H1 (cell line): ENCODE data around the gene PLG. TPM values are rescaled to one million over a fixed set of nuclear protein-coding genes. Genes with fewer than 3 reads are reported as not detected.

Experiments used
- CTCF ChIA-PET: fragments of 300-600 bp; sonication (Branson Sonifier 250); formaldehyde crosslinking; loops from one replicate; lab custom pipeline; 2021; ENCODE audit not compliant: partially characterized antibody; lab: Charles Lee
- POLR2A ChIA-PET: fragments of 300-600 bp; sonication (Branson Sonifier 250); formaldehyde crosslinking; loops from one replicate; lab custom pipeline; 2021; ENCODE audit warnings: inconsistent platforms; ENCODE audit not compliant: partially characterized antibody; lab: Charles Lee
- DNase-seq, 2 experiments: peaks; one replicate each; pipeline versions ENCODE4 v3.0.0 to v3.0.0-alpha.2; 2010 to 2022; ENCODE audit warnings: low spot score in 2 of 2, low read depth in 1 of 2, mixed read lengths in 1 of 2
- FAIRE-seq: peaks from 2 replicates; lab custom pipeline; 2011; peaks lifted over from hg19 to GRCh38; lab: Jason Lieb, UNC
- H2AFZ ChIP-seq: 2 replicates; pipeline ENCODE4 v1.8.1; 2012; ENCODE audit warnings: low read length, inconsistent platforms
- H2AK5ac ChIP-seq: 2 replicates; pipeline ENCODE4 v1.6.1; 2013; ENCODE audit warnings: low read depth, low read length
- H2BK120ac ChIP-seq: replicated peaks from 2 replicates; pipeline ENCODE3; 2013; ENCODE audit warnings: low read depth, low read length, inconsistent platforms
- H2BK12ac ChIP-seq: 2 replicates; pipeline ENCODE4 v1.6.1; 2013; ENCODE audit warnings: low read depth, low read length
- H2BK15ac ChIP-seq: 2 replicates; pipeline ENCODE4 v1.6.1; 2013; ENCODE audit warnings: low read length
- H2BK20ac ChIP-seq: 2 replicates; pipeline ENCODE4 v1.6.1; 2013; ENCODE audit warnings: low read length
- H2BK5ac ChIP-seq: 2 replicates; pipeline ENCODE4 v1.6.1; 2013; ENCODE audit warnings: low read depth, low read length
- H3K14ac ChIP-seq: 2 replicates; pipeline ENCODE4 v1.6.1; 2013; ENCODE audit warnings: inconsistent platforms; ENCODE audit not compliant: insufficient read length
- H3K18ac ChIP-seq: 2 replicates; pipeline ENCODE4 v1.6.1; 2013; ENCODE audit warnings: low read length; ENCODE audit errors: extremely low read depth
- H3K23ac ChIP-seq: 2 replicates; pipeline ENCODE4 v1.6.1; 2013; ENCODE audit warnings: inconsistent platforms; ENCODE audit not compliant: insufficient read length
- H3K23me2 ChIP-seq: 2 replicates; pipeline ENCODE4 v1.6.1; 2013; ENCODE audit warnings: low read depth, low read length
- H3K27ac ChIP-seq: 2 replicates; pipeline ENCODE4 v1.6.1; 2011; ENCODE audit warnings: low read depth, low read length, inconsistent platforms
- H3K27me3 ChIP-seq, 4 experiments: replicated peaks in 1 of 4; 1 replicate in 1 of 4; 2 replicates in 3 of 4; pipeline versions ENCODE4 v1.6.1 to v1.8.1; 2011 to 2013; ENCODE audit warnings: low read length in 3 of 4, mild to moderate bottlenecking in 3 of 4, inconsistent platforms in 2 of 4, mixed read lengths in 2 of 4, moderate library complexity in 1 of 4; ENCODE audit not compliant: control insufficient read depth in 3 of 4, insufficient read depth in 3 of 4; ENCODE audit errors: extremely low read depth in 1 of 4
- H3K36me3 ChIP-seq, 4 experiments: 2 replicates each; pipeline versions ENCODE4 v1.6.1 to v1.8.1; 2011 to 2013; ENCODE audit warnings: mild to moderate bottlenecking in 4 of 4, low read length in 3 of 4, moderate library complexity in 2 of 4, control low read depth in 1 of 4, inconsistent platforms in 1 of 4; ENCODE audit not compliant: insufficient read depth in 4 of 4, control insufficient read depth in 2 of 4
- H3K4ac ChIP-seq: replicated peaks from 2 replicates; pipeline ENCODE3; 2013; ENCODE audit warnings: low read length, low read depth, mixed read lengths, inconsistent platforms; ENCODE audit not compliant: insufficient read length
- H3K4me1 ChIP-seq, 4 experiments: replicated peaks in 1 of 4; 1 replicate in 1 of 4; 2 replicates in 3 of 4; pipeline versions ENCODE4 v1.6.1 to v1.8.1; 2011 to 2013; ENCODE audit warnings: low read length in 3 of 4, inconsistent platforms in 2 of 4, mixed read lengths in 1 of 4; ENCODE audit not compliant: insufficient read depth in 4 of 4, control insufficient read depth in 3 of 4
- H3K4me2 ChIP-seq, 2 experiments: 2 replicates each; pipeline versions ENCODE4 v1.6.1 to v1.8.1; 2011 to 2013; ENCODE audit warnings: low read depth in 2 of 2, low read length in 2 of 2, control low read depth in 1 of 2, inconsistent platforms in 1 of 2, mild to moderate bottlenecking in 1 of 2; ENCODE audit not compliant: insufficient read depth in 1 of 2
- H3K4me3 ChIP-seq, 4 experiments: fragments of 200-600, 300-600 bp in 1 of 4; sonication (generic), shearing (Covaris generic), sonication (Bioruptor Twin) in 1 of 4; 2 replicates each; pipeline versions ENCODE4 v1.5.1 to v1.8.1; 2011 to 2016; ENCODE audit warnings: low read length in 4 of 4, low read depth in 3 of 4, control low read depth in 2 of 4, inconsistent platforms in 2 of 4, mild to moderate bottlenecking in 2 of 4, mixed read lengths in 1 of 4, moderate library complexity in 1 of 4; ENCODE audit not compliant: insufficient read depth in 2 of 4; ENCODE audit errors: extremely low read depth in 1 of 4
- H3K56ac ChIP-seq: replicated peaks from 2 replicates; pipeline ENCODE3; 2013; ENCODE audit warnings: low read depth, mild to moderate bottlenecking, mixed read lengths, low read length, inconsistent platforms; ENCODE audit not compliant: insufficient read length
- H3K79me1 ChIP-seq: 2 replicates; pipeline ENCODE4 v1.6.1; 2013; ENCODE audit warnings: low read depth, low read length, control low read depth
- H3K79me2 ChIP-seq, 2 experiments: 2 replicates each; pipeline versions ENCODE4 v1.6.1 to v1.8.1; 2012 to 2013; ENCODE audit warnings: low read length in 2 of 2, mild to moderate bottlenecking in 2 of 2, inconsistent platforms in 1 of 2; ENCODE audit not compliant: insufficient read depth in 2 of 2, control insufficient read depth in 1 of 2
- H3K9ac ChIP-seq, 4 experiments: replicated peaks in 1 of 4; 1 replicate in 1 of 4; 2 replicates in 3 of 4; pipeline versions ENCODE4 v1.6.1 to v1.8.1; 2011 to 2013; ENCODE audit warnings: low read depth in 3 of 4, low read length in 3 of 4, control low read depth in 2 of 4, mild to moderate bottlenecking in 2 of 4, moderate library complexity in 2 of 4, inconsistent platforms in 1 of 4; ENCODE audit errors: extremely low read depth in 1 of 4
- H3K9me3 ChIP-seq, 2 experiments: 2 replicates each; pipeline versions ENCODE4 v1.6.1 to v1.8.1; 2012 to 2013; ENCODE audit warnings: mild to moderate bottlenecking in 2 of 2, moderate library complexity in 2 of 2, control low read depth in 1 of 2, inconsistent platforms in 1 of 2, low read depth in 1 of 2, low read length in 1 of 2, mixed read lengths in 1 of 2; ENCODE audit not compliant: insufficient read depth in 2 of 2
- H4K20me1 ChIP-seq, 2 experiments: replicated peaks in 1 of 2; 2 replicates each; pipeline versions ENCODE3 to v1.8.1; 2011 to 2013; ENCODE audit warnings: inconsistent platforms in 2 of 2, low read length in 2 of 2, mild to moderate bottlenecking in 1 of 2; ENCODE audit not compliant: insufficient read depth in 2 of 2, control insufficient read depth in 1 of 2
- H4K5ac ChIP-seq: 2 replicates; pipeline ENCODE4 v1.6.1; 2013; ENCODE audit warnings: low read length, low read depth, mixed read lengths, inconsistent platforms; ENCODE audit not compliant: insufficient read length
- H4K8ac ChIP-seq: 2 replicates; pipeline ENCODE4 v1.8.0; 2013; ENCODE audit warnings: mild to moderate bottlenecking, moderate library complexity, low read length, inconsistent platforms; ENCODE audit not compliant: insufficient read depth; ENCODE audit errors: extremely low read depth
- H4K91ac ChIP-seq: replicated peaks from 2 replicates; pipeline ENCODE3; 2013; ENCODE audit warnings: low read length, mixed read lengths, inconsistent platforms; ENCODE audit not compliant: insufficient read length
- MAFK ChIP-seq: IDR thresholded peaks from 2 replicates; pipeline ENCODE4 v1.6.1; 2012; ENCODE audit warnings: low read depth, mild to moderate bottlenecking, improper control_type of control experiment, low read length
- PHF8 ChIP-seq: fragments of 200-600 bp; sonication (generic); conservative IDR thresholded peaks from 2 replicates; pipeline ENCODE4 v1.7.1; 2012; ENCODE audit warnings: low read depth, mild to moderate bottlenecking, inconsistent platforms, low read length, moderate library complexity
- SIN3A ChIP-seq, 2 experiments: IDR thresholded peaks in 1 of 2; conservative IDR thresholded peaks in 1 of 2; 2 replicates each; pipeline ENCODE4 v1.6.1; 2011 to 2012; ENCODE audit warnings: low read length in 2 of 2, improper control_type of control experiment in 1 of 2, low read depth in 1 of 2, mild to moderate bottlenecking in 1 of 2
- SRF ChIP-seq: IDR thresholded peaks from 2 replicates; pipeline ENCODE4 v1.6.1; 2011; ENCODE audit warnings: mild to moderate bottlenecking, low read depth, low read length, moderate library complexity
- TAF7 ChIP-seq: optimal IDR thresholded peaks from 2 replicates; pipeline ENCODE3; 2011; ENCODE audit warnings: low read depth, mild to moderate bottlenecking, inconsistent platforms, low read length, moderate library complexity, borderline replicate concordance
- TBP ChIP-seq: IDR thresholded peaks from 2 replicates; pipeline ENCODE4 v1.6.1; 2011; ENCODE audit warnings: low read depth, low read length, improper control_type of control experiment
- YY1 ChIP-seq: IDR thresholded peaks from 2 replicates; pipeline ENCODE4 v1.6.1; 2011; ENCODE audit warnings: low read depth, mild to moderate bottlenecking, low read length
- ZNF274 ChIP-seq: IDR thresholded peaks from 2 replicates; pipeline ENCODE4 v1.7.0; 2012; ENCODE audit warnings: low read length, borderline replicate concordance; ENCODE audit errors: extremely low read depth
- WGBS, 2 experiments: shearing (Covaris generic) in 1 of 2; methylation state at CpG; one replicate each; pipeline versions ENCODE4 v1.1.6 to v1.1.7; 2013 to 2015; ENCODE audit warnings: low lambda C conversion rate in 2 of 2, mixed read lengths in 2 of 2, inconsistent platforms in 1 of 2, low coverage in 1 of 2, missing lambda C conversion rate in 1 of 2; ENCODE audit not compliant: insufficient replicate concordance in 2 of 2, insufficient coverage in 1 of 2, insufficient read length in 1 of 2; ENCODE audit errors: extremely low coverage in 1 of 2, missing lambda C conversion rate in 1 of 2; 5-methylcytosine and 5-hydroxymethylcytosine counted together
- polyA plus RNA-seq, 7 experiments: library from polyadenylated mRNA; depleted of rRNA in 3 of 7; stranded (reverse) in 5 of 7; unstranded in 2 of 7; fragments of >200 nt in 5 of 7; fragments of 200-250 nt in 2 of 7; gene quantifications; 1 replicate in 5 of 7; 2 replicates in 1 of 7; 4 replicates in 1 of 7; pipeline versions ENCODE4 v1.2.1 to v1.2.3, GENCODE V29; 2011 to 2013; ENCODE audit warnings: missing spikeins in 2 of 7, mixed read lengths in 2 of 7
- total RNA-seq: library from RNA; stranded (reverse); fragmentation: NEBNext Ultra II Directional; extraction: Animal tissue kit (Norgen Biotek cat#: 25700); gene quantifications from 2 replicates; pipeline ENCODE4 v1.2.1, GENCODE V29; 2021
- TF ChIP-seq, protein P1 (sequence below), 3 experiments: IDR thresholded peaks; 1 replicate in 2 of 3; 2 replicates in 1 of 3; pipeline versions ENCODE4 v1.5.1 to v1.6.1; 2011; ENCODE audit warnings: low read length in 3 of 3, mild to moderate bottlenecking in 3 of 3, inconsistent platforms in 2 of 3, low read depth in 1 of 3, moderate library complexity in 1 of 3; ENCODE audit not compliant: insufficient read depth in 1 of 3; ENCODE audit errors: control extremely low read depth in 1 of 3
- TF ChIP-seq, protein P2 (sequence below): IDR thresholded peaks from 2 replicates; pipeline ENCODE4 v1.6.1; 2012; ENCODE audit warnings: inconsistent platforms

Gene PLG
- total and polyA plus RNA-seq, 2 of the 8 experiments (the other 6 are each of a cell fraction or from before 2014, with no cell fraction given), result not detected

GRCh38 chr6:160789263-160790027 lies 87.4 kb downstream of the PLG start:
- Histone ChIP-seq H3K23ac (no peak overlapping the region), H3K79me1 (no peaks in the 10 kb centered on the region), H3K18ac (no peak overlapping the region), H2AFZ (no peak overlapping the region), H3K9ac (no peak overlapping the region), H3K4ac (no peak overlapping the region), H3K79me2 (no peaks in the 10 kb centered on the region), H4K91ac (no peak overlapping the region), H4K8ac (no peak overlapping the region), H3K9me3 (no peaks in the 10 kb centered on the region), H3K36me3 (no peaks in the 10 kb centered on the region), H2BK12ac (no peak overlapping the region), H3K4me1 (no peaks in the 10 kb centered on the region), H4K20me1 (no peaks in the 10 kb centered on the region), H3K4me3 (no peak overlapping the region), H3K4me2 (peak overlapping the region in 1 of 2 experiments; percentile 65; a peak in 1 of 4 replicates), H2BK20ac (no peak overlapping the region), H3K14ac (no peak overlapping the region), H3K56ac (no peak overlapping the region), H3K27ac (no peak overlapping the region), H3K23me2 (no peaks in the 10 kb centered on the region), H4K5ac (no peak overlapping the region), H2BK5ac (no peak overlapping the region), H2AK5ac (no peak overlapping the region), H2BK120ac (no peak overlapping the region), H2BK15ac (no peak overlapping the region), H3K27me3 (no peaks in the 10 kb centered on the region)
- 82% methylated on average over 4 of the region's 9 CpGs; no CpG with 5 or more reads in 1 of the 2 experiments for WGBS, 2 experiments
- POLR2A ChIA-PET, result no interaction called here
- FAIRE-seq (no peak), DNase-seq (no peak)
- CTCF ChIA-PET, result interaction anchor here (0.6 to 1.1 kb wide), 3 partner anchors 139 to 1291 kb away, joined by 3 to 4 read pairs (median 4); no protein-coding TSS in a partner anchor
- TF ChIP-seq ZNF274 (no peak), TAF7 (no peak), MAFK (no peak), TBP (no peak), YY1 (no peak), PHF8 (no peak), SRF (no peak), SIN3A (conservative IDR thresholded peaks at IDR 0.05 in 1 of 2, IDR thresholded peaks at IDR 0.05 in 1 of 2; ENCODE audit: low read depth in 1 of 2, low read length in 2 of 2) (no peak)
- TF ChIP-seq, protein P1, sequence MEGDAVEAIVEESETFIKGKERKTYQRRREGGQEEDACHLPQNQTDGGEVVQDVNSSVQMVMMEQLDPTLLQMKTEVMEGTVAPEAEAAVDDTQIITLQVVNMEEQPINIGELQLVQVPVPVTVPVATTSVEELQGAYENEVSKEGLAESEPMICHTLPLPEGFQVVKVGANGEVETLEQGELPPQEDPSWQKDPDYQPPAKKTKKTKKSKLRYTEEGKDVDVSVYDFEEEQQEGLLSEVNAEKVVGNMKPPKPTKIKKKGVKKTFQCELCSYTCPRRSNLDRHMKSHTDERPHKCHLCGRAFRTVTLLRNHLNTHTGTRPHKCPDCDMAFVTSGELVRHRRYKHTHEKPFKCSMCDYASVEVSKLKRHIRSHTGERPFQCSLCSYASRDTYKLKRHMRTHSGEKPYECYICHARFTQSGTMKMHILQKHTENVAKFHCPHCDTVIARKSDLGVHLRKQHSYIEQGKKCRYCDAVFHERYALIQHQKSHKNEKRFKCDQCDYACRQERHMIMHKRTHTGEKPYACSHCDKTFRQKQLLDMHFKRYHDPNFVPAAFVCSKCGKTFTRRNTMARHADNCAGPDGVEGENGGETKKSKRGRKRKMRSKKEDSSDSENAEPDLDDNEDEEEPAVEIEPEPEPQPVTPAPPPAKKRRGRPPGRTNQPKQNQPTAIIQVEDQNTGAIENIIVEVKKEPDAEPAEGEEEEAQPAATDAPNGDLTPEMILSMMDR (IDR thresholded peaks at IDR 0.05; ENCODE audit: control extremely low read depth in 1 of 3, insufficient read depth in 1 of 3, low read depth in 1 of 3, low read length in 3 of 3), result no peak
- TF ChIP-seq, protein P2, sequence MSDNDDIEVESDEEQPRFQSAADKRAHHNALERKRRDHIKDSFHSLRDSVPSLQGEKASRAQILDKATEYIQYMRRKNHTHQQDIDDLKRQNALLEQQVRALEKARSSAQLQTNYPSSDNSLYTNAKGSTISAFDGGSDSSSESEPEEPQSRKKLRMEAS, result no peak
